K562 (cell line): ENCODE results near the gene STX3. TPM values are rescaled to one million over a fixed set of nuclear protein-coding genes. Genes with fewer than 3 reads are reported as not detected.

Source experiments
- ATAC-seq: fragments of 200-7000 bp; cut with Tn5 transposase; 3 replicates; pipeline ENCODE4 v1.9.1; 2020; ENCODE audit warnings: moderate library complexity
- BruUV-seq: library from RNA; stranded (reverse); fragments of 400-500 nt; replicated peaks from 2 replicates; lab custom pipeline; 2021; lab: Mats Ljungman, UMichigan
- CTCF ChIA-PET: fragments of 300-600 bp; formaldehyde crosslinking; extraction: SDS; loops from one replicate; lab custom pipeline; 2021; ENCODE audit warnings: low intra/inter-chr PET ratio; lab: Yijun Ruan, JAX
- POLR2A ChIA-PET: fragments of 300-600, 350-650 bp; sonication (Branson Sonifier 250); formaldehyde crosslinking; extraction: SDS; loops from one replicate; lab custom pipeline; 2021; ENCODE audit warnings: antibody characterized with exemption, inconsistent platforms; lab: Yijun Ruan, JAX
- DNase-seq, 4 experiments: peaks; one replicate each; pipeline versions ENCODE4 v3.0.0 to v3.0.0-alpha.2; 2011 to 2018; ENCODE audit warnings: low spot score in 3 of 4, mixed read lengths in 3 of 4; ENCODE audit errors: extremely low read depth in 1 of 4
- FAIRE-seq: peaks from 2 replicates; lab custom pipeline; 2011; peaks lifted over from hg19 to GRCh38; lab: Jason Lieb, UNC
- H2AFZ ChIP-seq: 2 replicates; pipeline ENCODE4 v1.6.0; 2011; ENCODE audit warnings: low read depth, low read length, control low read depth, inconsistent platforms
- H3K27ac ChIP-seq: fragments of 200-600 bp; 3 replicates; pipeline ENCODE4 v1.8.0; 2011; ENCODE audit warnings: low read depth, mild to moderate bottlenecking, control low read depth, inconsistent platforms, low read length, moderate library complexity, mixed read lengths; ENCODE audit errors: extremely low read depth
- H3K27me3 ChIP-seq, 2 experiments: fragments of 300-600 bp in 1 of 2; 2 replicates in 1 of 2; 3 replicates in 1 of 2; pipeline versions ENCODE4 v1.6.0 to v1.8.0; 2011; ENCODE audit warnings: inconsistent platforms in 2 of 2, low read length in 2 of 2, mild to moderate bottlenecking in 1 of 2, mixed read lengths in 1 of 2, moderate library complexity in 1 of 2; ENCODE audit not compliant: control insufficient read depth in 2 of 2, insufficient read depth in 2 of 2
- H3K36me3 ChIP-seq: fragments of 300-600 bp; 3 replicates; pipeline ENCODE4 v1.8.0; 2011; ENCODE audit warnings: mild to moderate bottlenecking, low read length, inconsistent platforms; ENCODE audit not compliant: control insufficient read depth, insufficient read depth
- H3K4me1 ChIP-seq, 2 experiments: fragments of 200-600 bp in 1 of 2; replicated peaks in 1 of 2; 2 replicates in 1 of 2; 3 replicates in 1 of 2; pipeline versions ENCODE4 v1.5.1 to v1.8.0; 2011; ENCODE audit warnings: inconsistent platforms in 2 of 2, low read length in 2 of 2, mild to moderate bottlenecking in 1 of 2, mixed read lengths in 1 of 2, moderate library complexity in 1 of 2; ENCODE audit not compliant: control insufficient read depth in 2 of 2, insufficient read depth in 2 of 2
- H3K4me2 ChIP-seq: 2 replicates; pipeline ENCODE4 v1.6.1; 2011; ENCODE audit warnings: low read length, control low read depth, inconsistent platforms, mixed read lengths; ENCODE audit not compliant: insufficient read depth
- H3K4me3 ChIP-seq: fragments of 200-600 bp; sonication (generic), shearing (Covaris generic); 2 replicates; pipeline ENCODE4 v1.5.1; 2016; ENCODE audit warnings: control low read depth, inconsistent platforms
- H3K79me2 ChIP-seq: fragments of 200-600 bp; 3 replicates; pipeline ENCODE4 v1.8.0; 2011; ENCODE audit warnings: low read length, inconsistent platforms; ENCODE audit not compliant: control insufficient read depth, insufficient read depth
- H3K9ac ChIP-seq, 2 experiments: 2 replicates each; pipeline versions ENCODE4 v1.6.0 to v1.6.1; 2011; ENCODE audit warnings: low read depth in 2 of 2, low read length in 2 of 2, control low read depth in 1 of 2, inconsistent platforms in 1 of 2, mild to moderate bottlenecking in 1 of 2, mixed read lengths in 1 of 2; ENCODE audit not compliant: insufficient read depth in 1 of 2
- H3K9me1 ChIP-seq: one replicate; pipeline ENCODE4 v1.6.0; 2011; ENCODE audit warnings: inconsistent platforms, mild to moderate bottlenecking, low read length, moderate library complexity; ENCODE audit not compliant: control insufficient read depth, insufficient read depth
- H3K9me3 ChIP-seq: replicated peaks from 2 replicates; pipeline ENCODE4 v1.5.1; 2011; ENCODE audit warnings: low read depth, low read length, inconsistent platforms; ENCODE audit not compliant: control insufficient read depth, insufficient read depth
- H4K20me1 ChIP-seq: replicated peaks from 2 replicates; pipeline ENCODE4 v1.6.1; 2011; ENCODE audit warnings: low read length, inconsistent platforms, mixed read lengths; ENCODE audit not compliant: control insufficient read depth, insufficient read depth
- ARID2 ChIP-seq: fragments of 450-650 bp; IDR thresholded peaks from 2 replicates; pipeline ENCODE4 v1.6.1; 2017; ENCODE audit warnings: antibody characterized with exemption, mild to moderate bottlenecking
- HDAC8 ChIP-seq: fragments of 450-650 bp; IDR thresholded peaks from 2 replicates; pipeline ENCODE4 v1.6.1; 2016; ENCODE audit warnings: mild to moderate bottlenecking, missing genetic modification characterization, moderate library complexity, missing compliant biosample characterization
- HMGN3 ChIP-seq: IDR thresholded peaks from 2 replicates; pipeline ENCODE4 v1.6.1; 2011; ENCODE audit warnings: borderline replicate concordance, low read depth, mild to moderate bottlenecking, mixed read lengths, low read length; ENCODE audit not compliant: insufficient read length; ENCODE audit errors: extremely low read depth
- L3MBTL2 ChIP-seq: fragments of 450-650 bp; IDR thresholded peaks from 2 replicates; pipeline ENCODE4 v1.6.1; 2016; ENCODE audit warnings: mild to moderate bottlenecking, moderate library complexity
- POLR2B ChIP-seq: fragments of 450-650 bp; IDR thresholded peaks from 2 replicates; pipeline ENCODE4 v1.6.1; 2018; ENCODE audit warnings: low read depth; ENCODE audit not compliant: partially characterized antibody
- RCOR1 ChIP-seq, 2 experiments: IDR thresholded peaks; 2 replicates each; pipeline ENCODE4 v1.6.1; 2012; ENCODE audit warnings: low read depth in 2 of 2, low read length in 2 of 2, borderline replicate concordance in 1 of 2, improper control_type of control experiment in 1 of 2
- SMARCC2 ChIP-seq: fragments of 450-650 bp; IDR thresholded peaks from 2 replicates; pipeline ENCODE4 v1.6.1; 2017; ENCODE audit warnings: antibody characterized with exemption, moderate library complexity, mild to moderate bottlenecking, low read depth
- SNRNP70 ChIP-seq: fragments of 200-400 bp; formaldehyde crosslinking; optimal IDR thresholded peaks from 2 replicates; pipeline ENCODE3; 2017; ENCODE audit warnings: low read depth, low read length
- STAG1 ChIP-seq: sonication (generic); formaldehyde crosslinking; IDR thresholded peaks from 2 replicates; pipeline ENCODE4 v1.5.0; 2020; ENCODE audit warnings: missing genetic modification reagents, borderline replicate concordance
- ZNF3 ChIP-seq: fragments of 250-450 bp; sonication (Bioruptor Pico); IDR thresholded peaks from 2 replicates; pipeline ENCODE4 v1.5.0; 2021; ENCODE audit warnings: mild to moderate bottlenecking, moderate library complexity
- ZNF76 ChIP-seq: fragments of 250-450 bp; sonication (Bioruptor Pico); IDR thresholded peaks from 2 replicates; pipeline ENCODE4 v1.4.0; 2020; ENCODE audit warnings: mild to moderate bottlenecking, moderate library complexity, borderline replicate concordance
- WGBS: fragments of 100-300 bp; shearing (Covaris generic); methylation state at CpG from one replicate; pipeline ENCODE4 v1.1.6; 2016; ENCODE audit warnings: low coverage, mixed read lengths; ENCODE audit not compliant: insufficient coverage; ENCODE audit errors: missing lambda C conversion rate; 5-methylcytosine and 5-hydroxymethylcytosine counted together
- in situ Hi-C: fragments of 300-500 bp; cut with MboI; formaldehyde crosslinking; loops from 4 replicates; pipeline ENCODE4 v1.15.0; 2018; ENCODE audit warnings: inconsistent platforms, mixed read lengths
- intact Hi-C: fragments of 100-400 bp; cut with micrococcal nuclease; formaldehyde crosslinking; loops from 2 replicates; pipeline ENCODE4 v1.14.2; 2022
- polyA plus RNA-seq, 8 experiments: library from polyadenylated mRNA; depleted of rRNA in 4 of 8; stranded (reverse) in 5 of 8; unstranded in 3 of 8; fragments of >200 nt; fragmentation: Nextera tagmentation in 2 of 8; fragmentation: Illumina TruSeq in 1 of 8; extraction: Ambion mirVana in 2 of 8; extraction: Trizol in 1 of 8; gene quantifications; 2 replicates each; pipeline versions ENCODE4 v1.2.1 to v1.2.3, GENCODE V29; 2011 to 2014; ENCODE audit warnings: inconsistent platforms in 1 of 8, missing spikeins in 1 of 8
- total RNA-seq, 7 experiments: library from RNA; depleted of rRNA in 6 of 7; stranded (reverse); fragments of >200 nt in 6 of 7; fragmentation: Illumina TruSeq in 2 of 7; extraction: Trizol in 2 of 7; gene quantifications; 2 replicates each; pipeline versions ENCODE4 v1.2.1 to v1.2.3, GENCODE V29; 2011 to 2021; ENCODE audit warnings: low replicate concordance in 1 of 7
- TF ChIP-seq, protein P1 (sequence below): sonication (generic); formaldehyde crosslinking; IDR thresholded peaks from 2 replicates; pipeline ENCODE4 v1.4.0; 2020; ENCODE audit warnings: mild to moderate bottlenecking, missing genetic modification reagents
- TF ChIP-seq, protein P2 (sequence below), 2 experiments: fragments of 450-650 bp in 1 of 2; IDR thresholded peaks; 2 replicates each; pipeline ENCODE4 v1.6.1; 2011 to 2017; ENCODE audit warnings: low read depth in 2 of 2, antibody characterized with exemption in 1 of 2, borderline replicate concordance in 1 of 2, low read length in 1 of 2, mild to moderate bottlenecking in 1 of 2, mixed read lengths in 1 of 2; ENCODE audit not compliant: control insufficient read depth in 1 of 2

STX3 gene
- total and polyA plus RNA-seq, 9 of the 15 experiments (the other 6 are each of a cell fraction or from before 2014, with no cell fraction given), result 12.0 to 91.6 (median 48.7) TPM

DNA sequence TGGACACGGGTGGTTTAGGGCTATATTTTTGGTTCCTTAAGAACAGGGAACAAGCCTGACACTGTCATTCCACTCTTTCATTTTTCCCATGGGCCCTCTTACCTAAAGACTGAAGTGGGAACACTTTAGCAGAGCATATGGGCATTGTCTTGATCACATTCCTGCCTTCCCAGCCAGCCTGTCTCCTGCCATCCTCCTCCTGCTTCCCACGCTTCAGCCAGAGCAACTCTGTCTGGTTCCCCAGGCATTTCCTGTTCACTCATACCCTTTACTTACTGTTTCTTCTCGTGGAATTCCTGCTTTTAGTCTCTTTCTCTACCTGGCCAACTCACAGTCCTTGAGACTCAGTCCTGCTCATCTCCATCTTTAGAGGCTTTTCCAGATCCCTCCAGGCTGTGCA lies 32.6 kb downstream of the STX3 start:
- intact Hi-C loops (no loop called here), in situ Hi-C loops (no loop called here)
- ATAC-seq (no peak), DNase-seq (no peak), FAIRE-seq (no peak)
- H3K9me3 ChIP-seq, result no peaks in the 10 kb centered on the region
- H3K27ac ChIP-seq, result no peak overlapping the region
- H3K4me1 ChIP-seq, result peaks cover 13 to 17% of the 10 kb centered on the region in 2 experiments
- H3K79me2 ChIP-seq, result no peaks in the 10 kb centered on the region
- peaks cover 7% of the 10 kb centered on the region; the same call in 1 of the 2 replicates for H4K20me1 ChIP-seq
- H3K27me3 ChIP-seq, result no peaks in the 10 kb centered on the region
- CTCF ChIA-PET, result no interaction called here
- WGBS, result 63% methylated on average over 3 of the region's 3 CpGs
- POLR2A ChIA-PET, result interaction anchor here (1.2 to 2.1 kb wide), 2 partner anchors 12 to 463 kb away, joined by 3 to 5 read pairs; no protein-coding TSS in a partner anchor
- BruUV-seq, result no TSS peak
- H3K4me2 ChIP-seq, result no peak overlapping the region
- H3K36me3 ChIP-seq, result peaks cover 74% of the 10 kb centered on the region; the same call in 2 of the 3 replicates
- no peak for TF ChIP-seq SNRNP70
- TF ChIP-seq RCOR1 (IDR thresholded peaks at IDR 0.05; ENCODE audit: borderline replicate concordance in 1 of 2, low read depth in 2 of 2, low read length in 2 of 2), result no peak
- TF ChIP-seq ARID2, result no peak
- TF ChIP-seq ZNF76 (CRISPR knock-in tag), result no peak
- TF ChIP-seq, protein P1, sequence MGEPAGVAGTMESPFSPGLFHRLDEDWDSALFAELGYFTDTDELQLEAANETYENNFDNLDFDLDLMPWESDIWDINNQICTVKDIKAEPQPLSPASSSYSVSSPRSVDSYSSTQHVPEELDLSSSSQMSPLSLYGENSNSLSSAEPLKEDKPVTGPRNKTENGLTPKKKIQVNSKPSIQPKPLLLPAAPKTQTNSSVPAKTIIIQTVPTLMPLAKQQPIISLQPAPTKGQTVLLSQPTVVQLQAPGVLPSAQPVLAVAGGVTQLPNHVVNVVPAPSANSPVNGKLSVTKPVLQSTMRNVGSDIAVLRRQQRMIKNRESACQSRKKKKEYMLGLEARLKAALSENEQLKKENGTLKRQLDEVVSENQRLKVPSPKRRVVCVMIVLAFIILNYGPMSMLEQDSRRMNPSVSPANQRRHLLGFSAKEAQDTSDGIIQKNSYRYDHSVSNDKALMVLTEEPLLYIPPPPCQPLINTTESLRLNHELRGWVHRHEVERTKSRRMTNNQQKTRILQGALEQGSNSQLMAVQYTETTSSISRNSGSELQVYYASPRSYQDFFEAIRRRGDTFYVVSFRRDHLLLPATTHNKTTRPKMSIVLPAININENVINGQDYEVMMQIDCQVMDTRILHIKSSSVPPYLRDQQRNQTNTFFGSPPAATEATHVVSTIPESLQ (CRISPR knock-in tag), result no peak
- no peak for TF ChIP-seq HMGN3
- TF ChIP-seq STAG1 (CRISPR knock-in tag), result no peak
- no peak for TF ChIP-seq POLR2B
- TF ChIP-seq SMARCC2, result no peak
- TF ChIP-seq L3MBTL2, result no peak
- TF ChIP-seq ZNF3 (CRISPR knock-in tag), result no peak
- TF ChIP-seq HDAC8 (tag), result no peak
- TF ChIP-seq, protein P2, sequence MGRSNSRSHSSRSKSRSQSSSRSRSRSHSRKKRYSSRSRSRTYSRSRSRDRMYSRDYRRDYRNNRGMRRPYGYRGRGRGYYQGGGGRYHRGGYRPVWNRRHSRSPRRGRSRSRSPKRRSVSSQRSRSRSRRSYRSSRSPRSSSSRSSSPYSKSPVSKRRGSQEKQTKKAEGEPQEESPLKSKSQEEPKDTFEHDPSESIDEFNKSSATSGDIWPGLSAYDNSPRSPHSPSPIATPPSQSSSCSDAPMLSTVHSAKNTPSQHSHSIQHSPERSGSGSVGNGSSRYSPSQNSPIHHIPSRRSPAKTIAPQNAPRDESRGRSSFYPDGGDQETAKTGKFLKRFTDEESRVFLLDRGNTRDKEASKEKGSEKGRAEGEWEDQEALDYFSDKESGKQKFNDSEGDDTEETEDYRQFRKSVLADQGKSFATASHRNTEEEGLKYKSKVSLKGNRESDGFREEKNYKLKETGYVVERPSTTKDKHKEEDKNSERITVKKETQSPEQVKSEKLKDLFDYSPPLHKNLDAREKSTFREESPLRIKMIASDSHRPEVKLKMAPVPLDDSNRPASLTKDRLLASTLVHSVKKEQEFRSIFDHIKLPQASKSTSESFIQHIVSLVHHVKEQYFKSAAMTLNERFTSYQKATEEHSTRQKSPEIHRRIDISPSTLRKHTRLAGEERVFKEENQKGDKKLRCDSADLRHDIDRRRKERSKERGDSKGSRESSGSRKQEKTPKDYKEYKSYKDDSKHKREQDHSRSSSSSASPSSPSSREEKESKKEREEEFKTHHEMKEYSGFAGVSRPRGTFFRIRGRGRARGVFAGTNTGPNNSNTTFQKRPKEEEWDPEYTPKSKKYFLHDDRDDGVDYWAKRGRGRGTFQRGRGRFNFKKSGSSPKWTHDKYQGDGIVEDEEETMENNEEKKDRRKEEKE (IDR thresholded peaks at IDR 0.05; ENCODE audit: borderline replicate concordance in 1 of 2, control insufficient read depth in 1 of 2, low read depth in 2 of 2, low read length in 1 of 2), result no peak
- no peak overlapping the region for H2AFZ ChIP-seq
- H3K4me3 ChIP-seq, result no peak overlapping the region
- H3K9ac ChIP-seq, result no peak overlapping the region; a peak in 2 of 4 replicates
- H3K9me1 ChIP-seq, result peaks cover 4% of the 10 kb centered on the region
